ENCODE measurements around the gene TCF3.

The TCF3 gene

DNA sequence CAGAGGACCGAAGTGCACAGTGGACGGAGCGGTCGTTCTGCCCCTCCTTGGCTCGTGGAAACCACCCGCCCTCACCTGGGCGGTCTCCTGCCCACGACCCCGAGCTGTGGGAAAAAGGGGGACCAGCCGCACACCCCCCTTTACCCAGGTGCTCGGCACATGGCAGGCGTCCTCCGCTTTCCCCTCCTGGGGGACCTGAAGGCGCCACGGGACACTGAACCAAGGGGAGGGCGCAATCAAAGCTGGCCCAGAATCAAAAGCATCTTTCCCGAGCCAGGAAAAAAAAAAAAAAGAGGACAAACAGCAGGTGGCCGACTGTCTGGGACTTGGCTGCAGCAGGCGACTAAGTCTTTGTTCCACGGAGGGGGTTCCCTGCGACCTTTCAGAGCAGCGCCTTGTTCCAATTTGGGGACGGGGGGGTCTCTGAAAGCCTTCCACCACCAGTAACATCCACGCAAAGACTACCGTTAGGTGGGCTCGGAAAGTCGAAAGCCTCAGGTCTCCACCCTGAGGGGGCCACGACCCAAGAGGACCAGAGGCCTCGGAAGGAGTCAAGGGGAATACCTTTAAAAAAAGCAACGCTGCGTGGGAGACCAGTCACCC lies 60.9 kb downstream of the TCF3 start:
- DNase-seq (peak; percentile 22), ATAC-seq (replicated peaks) (peak in 1 of 2 donors; percentile 4)
- H3K9me3 Mint-ChIP-seq = no peaks in the 10 kb centered on the region
- peaks cover 11 to 45% of the 10 kb centered on the region in 2 donors for H3K4me1 Mint-ChIP-seq
- peaks cover 20 to 25% of the 10 kb centered on the region in 2 donors for H3K36me3 Mint-ChIP-seq
- peak overlapping the region; percentile 90 to 93 for H3K4me3 Mint-ChIP-seq
- peak overlapping the region; percentile 96 for H3K27ac Mint-ChIP-seq
- H3K27me3 Mint-ChIP-seq = no peaks in the 10 kb centered on the region

DNA sequence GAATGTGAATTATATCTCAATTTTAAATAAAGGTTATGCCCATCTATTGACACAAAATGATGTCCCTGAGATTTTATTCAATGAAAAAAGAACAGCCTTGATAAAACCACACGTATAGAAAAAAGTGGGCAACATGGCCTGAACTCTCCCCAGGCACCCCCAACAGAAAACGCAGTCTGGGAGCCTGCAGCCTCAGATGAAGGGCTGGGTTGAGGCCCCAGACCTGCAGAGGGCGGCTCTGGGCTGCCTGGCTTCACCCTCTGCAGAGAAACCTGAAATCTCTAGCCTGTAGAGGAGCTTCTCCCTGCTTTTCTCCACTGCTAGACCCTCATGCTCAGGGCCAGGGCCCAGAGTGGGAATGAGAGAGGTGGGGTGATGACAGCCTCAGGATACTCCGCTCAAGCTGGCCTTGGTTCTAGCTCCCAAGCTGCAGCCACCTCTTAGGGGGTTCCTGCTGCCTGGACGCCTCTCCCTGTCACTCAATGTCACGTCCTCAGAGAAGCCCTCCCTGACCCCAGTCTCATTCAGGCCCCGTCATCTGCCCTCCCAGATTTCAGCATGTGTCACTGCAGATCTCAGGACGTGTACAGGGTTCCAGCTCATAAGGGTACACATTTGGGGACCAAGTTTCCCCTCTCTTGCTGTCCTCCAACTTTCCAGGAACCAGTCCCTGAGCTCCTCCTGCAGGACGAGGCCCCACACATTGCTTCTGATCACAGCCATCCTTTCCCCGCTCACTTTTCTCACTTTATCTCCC lies 61.6 kb downstream of the TCF3 start:
- peak overlapping the region; percentile 90 to 93 for H3K4me3 Mint-ChIP-seq
- peak in 1 of 2 donors; percentile 22 for ATAC-seq (replicated peaks)
- H3K27me3 Mint-ChIP-seq = no peaks in the 10 kb centered on the region
- no peak for DNase-seq
- no peaks in the 10 kb centered on the region for H3K9me3 Mint-ChIP-seq
- peak overlapping the region; percentile 96 for H3K27ac Mint-ChIP-seq
- peaks cover 13 to 45% of the 10 kb centered on the region in 2 donors for H3K4me1 Mint-ChIP-seq
- H3K36me3 Mint-ChIP-seq = peaks cover 23 to 24% of the 10 kb centered on the region in 2 donors

DNA sequence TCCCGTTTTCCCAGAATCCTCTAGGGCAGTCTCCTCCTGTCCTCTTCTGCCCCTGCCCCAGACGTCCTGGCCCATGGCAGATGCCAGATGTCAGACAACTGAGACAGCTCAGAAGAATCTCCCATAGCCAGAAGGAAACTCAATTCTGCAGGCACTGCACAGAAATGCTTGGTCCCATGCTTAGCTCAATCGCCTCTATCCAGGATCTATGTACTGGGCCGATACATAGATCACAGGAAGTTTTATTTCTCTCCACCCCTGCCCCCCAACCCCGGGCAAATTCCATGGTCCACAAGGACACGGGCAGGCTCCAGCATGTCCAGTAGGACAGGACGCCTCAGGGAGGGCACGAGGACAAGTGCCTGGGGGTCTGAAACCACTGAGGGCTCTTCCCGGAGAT lies 64.5 kb downstream of the TCF3 start:
- ATAC-seq (replicated peaks) (no peak), DNase-seq (no peak)
- Mint-ChIP-seq H3K9me3 (no peaks in the 10 kb centered on the region), H3K4me1 (peaks cover 13 to 45% of the 10 kb centered on the region in 2 donors), H3K27me3 (no peaks in the 10 kb centered on the region), H3K36me3 (peaks cover 24 to 32% of the 10 kb centered on the region in 2 donors), H3K4me3 (no peak overlapping the region), H3K27ac (no peak overlapping the region)

DNA sequence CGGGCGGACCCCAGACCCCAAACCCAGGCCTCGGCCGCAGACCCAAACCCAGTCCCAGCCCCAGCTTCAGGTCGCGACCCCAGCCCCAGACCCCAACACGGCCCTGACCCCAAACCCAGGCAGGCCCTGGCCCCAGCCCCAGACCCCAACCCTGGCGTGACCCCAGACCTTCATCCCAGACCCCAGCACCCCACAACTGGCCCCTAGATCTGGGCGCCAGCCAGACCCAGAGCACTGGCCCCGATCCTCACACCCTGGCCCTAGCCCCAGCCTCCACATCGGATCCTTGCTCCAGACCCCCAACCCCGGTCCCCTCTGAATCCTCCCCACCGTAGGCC lies 67.2 kb downstream of the TCF3 start:
- Mint-ChIP-seq H3K36me3 (peaks cover 29 to 37% of the 10 kb centered on the region in 2 donors), H3K9me3 (no peaks in the 10 kb centered on the region)
- ATAC-seq (replicated peaks) = no peak

DNA sequence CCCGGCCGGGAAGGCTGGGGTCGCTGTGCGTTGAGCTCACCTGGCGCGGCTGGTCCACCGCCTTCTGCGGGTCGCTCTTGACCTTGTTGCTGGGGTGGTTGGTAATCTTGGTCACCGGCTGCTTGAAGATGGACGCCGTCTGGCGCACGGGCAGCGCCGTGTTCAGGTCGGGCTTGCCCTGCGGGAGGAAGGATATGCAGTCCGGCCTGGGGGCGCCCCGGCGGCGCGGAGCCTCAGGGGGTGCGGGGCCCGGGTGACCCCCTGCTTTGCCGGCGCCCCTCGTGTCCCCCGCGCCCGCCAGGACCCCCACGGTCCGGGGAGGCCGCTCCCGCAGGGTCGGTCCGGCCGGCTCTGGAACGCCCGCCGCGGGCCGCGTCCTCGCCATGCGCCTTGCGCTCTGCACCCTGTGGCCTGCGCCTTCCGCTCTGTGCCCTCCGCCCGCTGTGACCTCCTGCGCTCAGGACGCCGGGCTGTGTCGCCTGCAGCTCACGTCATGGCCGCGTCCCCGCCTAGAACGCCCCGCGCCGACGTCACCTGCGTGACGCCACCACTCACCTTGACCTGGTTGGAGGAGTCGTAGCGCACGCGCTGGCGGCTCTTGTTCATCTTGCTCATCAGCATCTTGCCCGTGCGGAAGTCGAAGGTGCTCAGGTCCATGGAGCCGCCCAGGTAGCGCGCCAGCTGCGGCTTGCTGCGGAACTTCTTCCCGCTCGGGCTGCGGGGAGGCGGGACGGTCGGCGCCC lies 67.7 kb downstream of the TCF3 start:
- peaks cover 32 to 40% of the 10 kb centered on the region in 2 donors for H3K36me3 Mint-ChIP-seq
- H3K27ac Mint-ChIP-seq = no peak overlapping the region
- peaks cover 6 to 25% of the 10 kb centered on the region in 2 donors for H3K4me1 Mint-ChIP-seq
- no peak overlapping the region for H3K4me3 Mint-ChIP-seq
- no peaks in the 10 kb centered on the region for H3K27me3 Mint-ChIP-seq
- H3K9me3 Mint-ChIP-seq = no peaks in the 10 kb centered on the region
- ATAC-seq (replicated peaks) (no peak), DNase-seq (no peak)

More for the DNA sequence above, 67.2 kb downstream of the TCF3 start:
- Mint-ChIP-seq H3K4me3 (no peak overlapping the region), H3K27ac (peak overlapping the region; percentile 25), H3K4me1 (peaks cover 7 to 30% of the 10 kb centered on the region in 2 donors), H3K27me3 (no peaks in the 10 kb centered on the region)
- no peak for DNase-seq

DNA sequence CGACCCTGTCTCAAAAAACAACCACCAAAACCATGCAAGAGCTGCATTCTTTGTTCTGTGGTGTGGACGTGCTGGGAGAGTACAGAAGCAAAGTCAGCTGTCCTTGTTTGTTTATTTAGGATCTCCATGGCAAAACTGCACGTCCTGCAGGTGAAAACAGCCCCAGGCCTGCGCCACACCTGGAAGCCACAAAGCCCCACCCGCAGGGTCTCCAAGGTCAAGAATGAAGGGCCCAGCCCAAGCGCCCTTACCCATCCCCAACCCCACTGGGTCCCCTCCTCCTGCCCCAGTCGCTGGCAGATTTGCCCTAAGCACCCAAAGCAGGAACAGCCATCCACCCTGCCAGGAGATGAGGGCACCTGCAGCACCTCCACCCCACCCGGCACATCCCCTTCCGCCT lies 70.2 kb downstream of the TCF3 start:
- DNase-seq = no peak
- Mint-ChIP-seq H3K36me3 (peaks cover 36 to 48% of the 10 kb centered on the region in 2 donors), H3K27ac (no peak overlapping the region), H3K9me3 (no peaks in the 10 kb centered on the region), H3K4me3 (no peak overlapping the region), H3K4me1 (peaks cover 3 to 16% of the 10 kb centered on the region in 2 donors), H3K27me3 (no peaks in the 10 kb centered on the region)
- no peak for ATAC-seq (replicated peaks)

DNA sequence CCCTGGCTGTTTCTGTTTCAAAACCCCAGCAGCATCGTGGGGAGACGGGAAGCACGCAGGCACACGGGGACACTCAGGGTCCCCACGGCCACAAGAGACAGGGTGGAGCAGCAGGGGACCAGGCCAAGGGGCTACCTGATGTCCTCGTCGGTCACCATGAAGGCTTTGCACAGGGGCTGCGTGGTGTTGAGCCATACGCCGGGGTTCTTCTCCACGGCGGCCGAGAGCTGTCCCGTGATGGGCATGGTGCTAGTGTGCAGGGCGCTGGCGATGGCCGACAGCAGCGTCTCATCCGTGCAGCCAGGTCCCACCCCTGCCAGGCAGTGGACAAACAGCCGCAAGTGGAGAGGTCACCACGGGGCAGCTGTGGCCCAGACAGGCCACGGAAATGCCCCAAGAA lies 71.5 kb downstream of the TCF3 start:
- Mint-ChIP-seq H3K9me3 (no peaks in the 10 kb centered on the region), H3K27ac (no peak overlapping the region), H3K4me1 (peaks cover 3 to 18% of the 10 kb centered on the region in 2 donors), H3K4me3 (no peak overlapping the region), H3K36me3 (peaks cover 37 to 51% of the 10 kb centered on the region in 2 donors), H3K27me3 (no peaks in the 10 kb centered on the region)
- no peak for DNase-seq
- ATAC-seq (replicated peaks) = no peak

DNA sequence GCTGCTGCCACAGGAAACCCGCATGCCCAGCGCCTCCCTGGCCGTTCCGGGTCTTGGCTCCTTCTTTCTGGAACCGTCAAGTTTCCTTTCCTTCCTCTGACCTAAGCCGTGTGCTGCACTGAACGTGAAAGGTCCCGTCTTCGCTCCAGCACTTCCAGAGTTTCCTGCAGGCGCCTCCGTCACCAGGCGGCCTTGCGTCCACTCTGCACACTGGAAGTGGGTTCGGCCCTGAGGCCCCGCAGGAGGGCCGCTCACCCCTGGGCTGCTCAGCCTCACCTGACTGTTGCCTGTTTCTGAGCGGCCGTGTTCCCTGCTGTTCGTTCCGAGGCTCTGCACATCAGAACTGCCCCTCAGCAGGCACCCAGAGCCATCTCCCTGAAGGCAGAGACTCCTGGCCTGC lies 72.0 kb downstream of the TCF3 start:
- no peaks in the 10 kb centered on the region for H3K27me3 Mint-ChIP-seq
- H3K4me1 Mint-ChIP-seq = peaks cover 5 to 18% of the 10 kb centered on the region in 2 donors
- no peak for ATAC-seq (replicated peaks)
- no peak overlapping the region for H3K4me3 Mint-ChIP-seq
- no peaks in the 10 kb centered on the region for H3K9me3 Mint-ChIP-seq
- H3K36me3 Mint-ChIP-seq = peaks cover 37 to 49% of the 10 kb centered on the region in 2 donors
- H3K27ac Mint-ChIP-seq = no peak overlapping the region
- no peak for DNase-seq

DNA sequence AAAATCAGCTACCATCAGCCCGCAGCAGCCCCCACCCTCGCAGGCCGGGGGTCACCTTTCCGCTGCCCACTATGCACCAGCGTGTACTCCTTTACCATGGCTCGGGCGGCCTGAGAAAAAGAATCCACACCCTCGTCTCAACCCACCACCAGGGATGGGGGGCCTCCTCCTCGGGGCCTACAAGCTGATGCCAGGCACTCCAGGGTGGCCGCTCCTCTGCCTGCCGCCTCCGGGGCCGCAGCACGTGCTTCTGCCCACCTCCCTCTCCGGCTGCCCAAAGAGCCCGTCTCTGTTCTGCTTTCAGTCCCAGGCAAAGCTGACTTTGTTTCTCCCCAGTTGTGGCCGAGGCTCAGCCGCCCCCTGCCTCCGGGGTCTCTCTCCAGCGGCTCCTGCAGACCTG lies 73.2 kb downstream of the TCF3 start:
- H3K9me3 Mint-ChIP-seq = no peaks in the 10 kb centered on the region
- H3K36me3 Mint-ChIP-seq = peaks cover 32 to 47% of the 10 kb centered on the region in 2 donors
- ATAC-seq (replicated peaks) (no peak), DNase-seq (no peak)
- H3K27me3 Mint-ChIP-seq = no peaks in the 10 kb centered on the region
- no peak overlapping the region for H3K27ac Mint-ChIP-seq
- no peak overlapping the region for H3K4me3 Mint-ChIP-seq
- peaks cover 5 to 17% of the 10 kb centered on the region in 2 donors for H3K4me1 Mint-ChIP-seq

DNA sequence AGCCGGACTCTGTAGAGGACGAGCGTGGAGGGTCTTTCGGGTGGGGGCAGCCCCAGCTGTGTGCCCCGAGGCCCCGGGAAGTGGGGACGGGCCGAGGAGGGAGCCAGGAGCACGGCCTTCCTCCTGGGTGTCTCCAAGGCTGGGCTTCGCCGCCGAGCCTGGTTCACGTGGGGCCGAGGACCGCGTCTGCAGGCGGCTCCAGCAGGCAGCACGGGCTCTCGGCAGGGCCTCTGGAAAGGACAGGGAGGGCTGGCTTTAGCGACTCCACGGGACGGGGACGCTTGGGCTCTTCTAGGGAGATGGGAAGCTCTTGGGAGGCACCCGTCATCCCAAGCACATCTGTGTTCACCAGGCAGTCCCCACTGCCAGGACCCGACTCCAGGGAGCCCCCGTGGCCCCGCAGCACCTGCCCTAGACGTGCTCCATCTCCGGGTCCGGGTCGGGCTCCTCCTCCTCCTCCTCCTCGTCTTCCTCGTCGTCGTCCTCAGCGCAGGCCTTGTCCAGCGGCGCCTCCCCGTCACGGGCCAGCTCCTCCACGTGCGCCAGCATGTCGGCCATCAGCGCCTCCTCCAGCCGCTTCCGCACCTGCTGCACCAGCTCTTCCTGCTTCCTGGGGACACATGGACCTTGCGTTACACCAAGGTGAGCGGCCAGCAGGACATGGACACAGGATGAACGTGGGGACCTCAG lies 74.3 kb downstream of the TCF3 start:
- Mint-ChIP-seq H3K27ac (no peak overlapping the region), H3K36me3 (peaks cover 33 to 51% of the 10 kb centered on the region in 2 donors), H3K27me3 (no peaks in the 10 kb centered on the region), H3K9me3 (no peaks in the 10 kb centered on the region), H3K4me1 (peaks cover 7 to 17% of the 10 kb centered on the region in 2 donors), H3K4me3 (no peak overlapping the region)
- DNase-seq (no peak), ATAC-seq (replicated peaks) (no peak)

DNA sequence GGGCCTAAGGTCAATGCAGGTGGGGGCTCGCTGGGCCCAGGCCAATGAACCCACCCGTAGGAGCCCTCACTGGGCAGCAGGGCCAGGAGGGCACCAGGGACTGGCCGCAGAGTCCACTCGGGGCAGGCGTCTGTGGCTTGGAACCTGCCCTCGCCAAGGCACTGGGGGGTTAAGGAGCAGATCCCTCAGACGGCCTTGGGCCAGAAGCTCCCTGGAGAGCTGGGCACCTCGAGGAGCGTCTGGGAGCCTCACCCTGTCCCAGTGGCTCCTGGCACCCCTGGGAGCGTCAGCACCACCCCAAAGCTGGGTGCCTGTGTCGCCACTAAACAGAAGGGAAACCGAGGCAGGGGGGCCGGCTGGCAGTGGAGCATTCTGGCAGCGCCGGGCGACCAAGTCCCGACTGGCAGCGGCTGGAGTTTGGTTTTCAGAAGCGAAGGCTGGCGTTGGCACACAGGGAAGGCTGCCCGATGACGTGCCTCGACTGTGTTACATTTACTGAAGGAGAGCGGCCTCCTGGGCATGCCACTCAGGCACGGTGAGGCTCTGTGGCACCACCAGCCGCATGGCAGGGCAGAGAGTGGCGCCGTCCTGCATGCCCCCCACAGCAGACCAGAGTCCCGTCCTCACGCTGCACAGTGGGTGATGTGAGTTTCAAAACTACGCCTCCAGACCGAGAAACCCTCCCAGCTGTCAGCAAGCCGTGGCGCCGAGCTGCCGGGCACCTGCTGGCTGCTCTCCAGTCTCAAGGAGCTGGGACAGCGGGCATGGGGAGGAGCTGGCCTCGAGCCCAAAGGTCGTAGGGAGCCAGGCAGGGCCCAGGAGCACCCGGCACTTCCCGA lies 75.1 kb downstream of the TCF3 start:
- ATAC-seq (replicated peaks) (no peak), DNase-seq (no peak)
- H3K27ac Mint-ChIP-seq = no peak overlapping the region
- peaks cover 7 to 17% of the 10 kb centered on the region in 2 donors for H3K4me1 Mint-ChIP-seq
- no peaks in the 10 kb centered on the region for H3K9me3 Mint-ChIP-seq
- H3K4me3 Mint-ChIP-seq = no peak overlapping the region
- H3K36me3 Mint-ChIP-seq = peaks cover 26 to 46% of the 10 kb centered on the region in 2 donors
- H3K27me3 Mint-ChIP-seq = no peaks in the 10 kb centered on the region

DNA sequence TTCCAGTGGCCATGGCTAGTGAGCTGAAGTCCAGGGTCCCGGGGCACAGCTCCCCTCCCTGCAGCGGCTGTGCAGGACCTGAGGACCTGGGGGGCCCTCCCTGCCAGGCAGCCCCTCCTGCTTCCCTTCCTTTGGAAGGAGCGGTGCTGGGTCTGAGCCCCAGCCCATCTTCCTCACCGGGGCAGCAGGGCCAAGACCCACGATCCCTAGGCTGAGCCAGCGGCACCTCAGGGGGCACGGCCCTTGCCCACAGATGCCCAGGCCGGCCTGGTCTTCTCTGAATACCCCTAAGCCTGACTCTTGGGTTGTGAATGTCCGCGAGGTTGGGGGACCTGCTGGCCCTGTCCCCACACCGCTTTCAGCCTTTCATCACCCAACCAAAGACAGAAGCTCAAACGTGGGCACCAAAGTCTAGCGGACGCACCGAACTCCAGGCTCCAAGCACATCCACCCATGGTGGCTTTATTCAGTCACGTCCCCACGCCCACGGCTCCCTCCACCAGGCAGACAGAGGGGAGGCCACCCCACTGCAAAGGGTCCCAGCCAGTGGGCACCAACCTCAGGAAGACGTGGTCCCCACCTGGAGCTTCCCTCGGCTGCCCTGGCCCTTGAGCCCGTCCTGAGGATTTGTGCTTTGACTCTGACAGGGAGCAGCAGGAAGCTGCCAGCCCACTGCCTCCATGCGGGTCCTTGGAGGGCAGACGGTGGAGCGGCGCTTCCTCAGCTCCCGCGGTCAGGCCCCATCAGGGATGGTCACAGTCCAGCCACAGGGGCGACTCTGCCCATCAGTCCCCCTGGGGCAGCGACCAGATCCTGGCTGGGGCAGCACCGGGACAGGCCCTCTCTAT lies 75.9 kb downstream of the TCF3 start:
- no peaks in the 10 kb centered on the region for H3K27me3 Mint-ChIP-seq
- no peaks in the 10 kb centered on the region for H3K9me3 Mint-ChIP-seq
- peaks cover 7 to 17% of the 10 kb centered on the region in 2 donors for H3K4me1 Mint-ChIP-seq
- H3K36me3 Mint-ChIP-seq = peaks cover 23 to 44% of the 10 kb centered on the region in 2 donors
- peak overlapping the region; percentile 1 for H3K27ac Mint-ChIP-seq
- DNase-seq (no peak), ATAC-seq (replicated peaks) (peak; percentile 6 to 25)
- H3K4me3 Mint-ChIP-seq = no peak overlapping the region

All from stimulated activated naive B cell treated with anti-CD40 and anti-IgM and Interleukin-4, amounts not matched to agents 10 μg/mL and 1 μg/mL and 100 μg/mL, for 72 hours (primary cell).